Hematopoietic multipotent progenitor cell treated with erythropoietin and hydrocortisone succinate and interleukin-3 and kit ligand, for 15 days (in vitro differentiated cells): ENCODE measurements around the gene FOXP4.

Experiments used
- DNase-seq: peaks from one replicate; pipeline ENCODE4 v3.0.0-alpha.2; 2015; ENCODE audit warnings: low spot score

The FOXP4 gene

GRCh38 chr6:41630069-41630468, 83.9 kb downstream of the FOXP4 start:
- DNase-seq, result no peak

GRCh38 chr6:41630946-41631345, 84.8 kb downstream of the FOXP4 start:
- no peak for DNase-seq

- no peak for DNase-seq
These were observed 87.0 kb downstream of the FOXP4 start for GRCh38 chr6:41633056-41633634.

- no peak for DNase-seq
These were observed 88.5 kb downstream of the FOXP4 start for GRCh38 chr6:41634657-41635056.

- no peak for DNase-seq
These were observed 89.2 kb downstream of the FOXP4 start for GRCh38 chr6:41635365-41635764.

- no peak for DNase-seq
These were observed 90.6 kb downstream of the FOXP4 start for GRCh38 chr6:41636833-41637193.

- no peak for DNase-seq
These were observed 91.2 kb downstream of the FOXP4 start for GRCh38 chr6:41637194-41638001.

GRCh38 chr6:41638002-41638934, 92.1 kb downstream of the FOXP4 start, which contains the start of gene MDFI:
Gene MDFI, plus strand, starts transcription at chr6:41638468. Its CDS starts 282 bp downstream, at chr6:41638750.
- no peak for DNase-seq

GRCh38 chr6:41638935-41639808, 93.0 kb downstream of the FOXP4 start:
- no peak for DNase-seq

GRCh38 chr6:41639809-41640371, 93.7 kb downstream of the FOXP4 start:
- DNase-seq, result no peak

- DNase-seq, result no peak
These were observed 94.2 kb downstream of the FOXP4 start for GRCh38 chr6:41640426-41640825.

GRCh38 chr6:41641352-41641925, 95.3 kb downstream of the FOXP4 start:
- DNase-seq, result no peak

GRCh38 chr6:41642090-41642959, 96.1 kb downstream of the FOXP4 start:
- no peak for DNase-seq

GRCh38 chr6:41642960-41643898, 97.0 kb downstream of the FOXP4 start:
- no peak for DNase-seq

GRCh38 chr6:41643899-41644269, 97.7 kb downstream of the FOXP4 start:
- no peak for DNase-seq

- DNase-seq, result no peak
These were observed 98.2 kb downstream of the FOXP4 start for GRCh38 chr6:41644297-41644879.

GRCh38 chr6:41645007-41645618, 98.9 kb downstream of the FOXP4 start:
- no peak for DNase-seq
